T-cell (primary cell): ENCODE data around the gene METTL17. TPM values are rescaled to one million over a fixed set of nuclear protein-coding genes. Genes with fewer than 3 reads are reported as not detected.
"Not testable (repeated sequence)": the region's sequence is repeated elsewhere in the genome, so short reads cannot be mapped to it uniquely, and the experiment has no call there.

Experiments used
- ATAC-seq, 4 experiments: fragments of 200-7000 bp in 3 of 4; fragments of 150-1000 bp in 1 of 4; cut with Tn5 transposase; replicated peaks in 1 of 4; 1 replicate in 3 of 4; 2 replicates in 1 of 4; pipeline ENCODE4 v1.10.0; 2021; ENCODE audit warnings: moderate library complexity in 3 of 4, mild to moderate bottlenecking in 2 of 4, moderate number of reproducible peaks in 1 of 4
- CTCF ChIA-PET, 2 donors: fragments of 300-600 bp; sonication (Branson Sonifier 250); formaldehyde crosslinking; loops; one replicate each; lab custom pipeline; 2022; ENCODE audit warnings: antibody characterized with exemption in 2 of 2; lab: Charles Lee
- POLR2A ChIA-PET, 2 donors: fragments of 300-600 bp; sonication (Branson Sonifier 250); formaldehyde crosslinking; loops; one replicate each; lab custom pipeline; 2022; ENCODE audit warnings: antibody characterized with exemption in 2 of 2; lab: Charles Lee
- DNase-seq, 35 experiments: peaks; one replicate each; pipeline versions ENCODE4 v3.0.0 to v3.0.0-alpha.2; 2013 to 2023
- H3K27ac ChIP-seq: one replicate; pipeline ENCODE4 v1.5.1; 2013; ENCODE audit warnings: low read length
- H3K27me3 ChIP-seq, 2 experiments: replicated peaks in 1 of 2; 1 replicate in 1 of 2; 2 replicates in 1 of 2; pipeline versions ENCODE4 v1.6.1 to v1.7.0; 2013; ENCODE audit warnings: low read length in 1 of 2, mixed read lengths in 1 of 2; ENCODE audit not compliant: control insufficient read depth in 2 of 2, insufficient read depth in 2 of 2; ENCODE audit errors: extremely low read depth in 1 of 2
- H3K36me3 ChIP-seq, 2 donors: 1 replicate in 1 of 2; 2 replicates in 1 of 2; pipeline versions ENCODE4 v1.6.1 to v1.7.0; 2013; ENCODE audit warnings: low read length in 1 of 2; ENCODE audit not compliant: control insufficient read depth in 2 of 2, insufficient read depth in 1 of 2; ENCODE audit errors: extremely low read depth in 1 of 2
- H3K4me1 ChIP-seq, 2 experiments: 1 replicate in 1 of 2; 2 replicates in 1 of 2; pipeline versions ENCODE4 v1.6.1 to v1.7.0; 2013; ENCODE audit warnings: low read length in 2 of 2, mixed read lengths in 1 of 2; ENCODE audit not compliant: insufficient read depth in 2 of 2, control insufficient read depth in 1 of 2; ENCODE audit errors: extremely low read depth in 1 of 2
- H3K4me3 ChIP-seq, 2 donors: 1 replicate in 1 of 2; 2 replicates in 1 of 2; pipeline versions ENCODE4 v1.5.1 to v1.7.0; 2013; ENCODE audit warnings: mild to moderate bottlenecking in 2 of 2, low read length in 1 of 2, moderate library complexity in 1 of 2; ENCODE audit not compliant: control insufficient read depth in 1 of 2; ENCODE audit errors: extremely low read depth in 1 of 2
- H3K9me3 ChIP-seq: 2 replicates; pipeline ENCODE4 v1.7.0; 2013
- H3K27ac Mint-ChIP-seq, 2 donors: one replicate each; pipeline ENCODE4 v1.8.0; 2020 to 2021; ENCODE audit warnings: mild to moderate bottlenecking in 2 of 2, mixed read lengths in 2 of 2
- H3K27me3 Mint-ChIP-seq, 2 donors: one replicate each; pipeline ENCODE4 v1.8.0; 2021 to 2022; ENCODE audit warnings: mixed read lengths in 2 of 2
- H3K36me3 Mint-ChIP-seq: one replicate; pipeline ENCODE4 v1.8.0; 2021; ENCODE audit warnings: mixed read lengths
- H3K4me1 Mint-ChIP-seq, 3 donors: one replicate each; pipeline ENCODE4 v1.8.0; 2020 to 2022; ENCODE audit warnings: mixed read lengths in 3 of 3, mild to moderate bottlenecking in 1 of 3
- H3K4me3 Mint-ChIP-seq, 3 donors: one replicate each; pipeline ENCODE4 v1.8.0; 2020 to 2022; ENCODE audit warnings: mild to moderate bottlenecking in 3 of 3, mixed read lengths in 3 of 3, moderate library complexity in 3 of 3
- H3K9me3 Mint-ChIP-seq, 3 donors: one replicate each; pipeline ENCODE4 v1.8.0; 2020 to 2022; ENCODE audit warnings: mixed read lengths in 3 of 3
- WGBS: methylation state at CpG from one replicate; pipeline ENCODE4 v1.1.5; 2013; ENCODE audit warnings: missing lambda C conversion rate; ENCODE audit not compliant: insufficient coverage; 5-methylcytosine and 5-hydroxymethylcytosine counted together
- total RNA-seq, 35 experiments: library from RNA in 6 of 35; stranded (reverse) in 6 of 35; fragments of 120-200 nt in 1 of 35; gene quantifications; one replicate each; pipeline versions ENCODE4 v1.2.1 to v1.2.4 and lab custom pipeline; 2013 to 2026

METTL17 gene, protein sequence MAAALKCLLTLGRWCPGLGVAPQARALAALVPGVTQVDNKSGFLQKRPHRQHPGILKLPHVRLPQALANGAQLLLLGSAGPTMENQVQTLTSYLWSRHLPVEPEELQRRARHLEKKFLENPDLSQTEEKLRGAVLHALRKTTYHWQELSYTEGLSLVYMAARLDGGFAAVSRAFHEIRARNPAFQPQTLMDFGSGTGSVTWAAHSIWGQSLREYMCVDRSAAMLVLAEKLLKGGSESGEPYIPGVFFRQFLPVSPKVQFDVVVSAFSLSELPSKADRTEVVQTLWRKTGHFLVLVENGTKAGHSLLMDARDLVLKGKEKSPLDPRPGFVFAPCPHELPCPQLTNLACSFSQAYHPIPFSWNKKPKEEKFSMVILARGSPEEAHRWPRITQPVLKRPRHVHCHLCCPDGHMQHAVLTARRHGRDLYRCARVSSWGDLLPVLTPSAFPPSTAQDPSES
- total RNA-seq (100 to 1,000 TPM in 2 of 5 donors, 10 to 100 TPM in 3; 80.4 to 112 (median 99.0) TPM), total RNA-seq (lab: John Stamatoyannopoulos, UW) (38.3 to 110 (median 81.8) reads per million in 29 experiments)
- total RNA-seq (2013), result 82.4 TPM

DNA sequence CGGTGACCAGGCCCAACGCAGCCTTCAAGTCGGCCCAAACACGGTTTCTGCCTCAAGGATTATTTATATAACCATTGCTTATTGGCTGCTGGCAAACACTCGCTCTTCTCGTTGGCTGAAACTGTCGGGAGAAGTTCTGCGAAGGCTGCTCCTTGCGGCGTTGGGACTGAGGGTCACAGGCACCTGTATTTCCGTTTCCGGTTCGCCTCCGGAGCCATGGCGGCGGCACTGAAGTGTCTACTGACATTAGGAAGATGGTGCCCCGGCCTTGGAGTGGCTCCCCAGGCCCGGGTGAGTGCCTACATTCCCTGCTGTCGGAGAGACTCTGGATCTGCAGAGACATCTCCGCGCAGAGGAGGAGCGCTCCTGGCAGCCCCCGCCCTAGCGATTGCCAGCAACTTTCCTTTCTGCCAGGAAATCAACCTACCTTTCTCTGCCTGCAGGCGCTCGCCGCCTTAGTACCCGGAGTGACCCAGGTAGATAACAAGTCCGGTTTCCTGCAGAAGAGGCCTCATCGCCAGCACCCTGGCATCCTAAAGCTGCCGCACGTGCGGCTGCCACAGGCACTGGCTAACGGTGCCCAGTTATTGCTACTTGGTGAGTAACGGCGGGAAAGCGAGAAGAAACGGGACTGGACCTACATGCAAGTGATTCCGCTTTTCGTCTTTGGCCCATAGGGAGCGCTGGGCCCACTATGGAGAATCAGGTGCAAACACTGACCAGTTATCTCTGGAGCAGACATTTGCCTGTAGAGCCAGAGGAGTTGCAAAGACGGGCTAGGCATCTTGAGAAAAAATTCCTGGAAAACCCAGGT is at the start of gene METTL17:
Gene METTL17, plus strand, starts transcription at position 194 of the 814 bp plus-strand sequence. Its CDS starts 23 bp downstream, at position 217.
- Histone ChIP-seq H3K27ac (peak within 1 kb of the TSS; percentile 69), H3K27me3 (no peaks in the 10 kb centered on the region), H3K4me1 (peaks cover 10 to 25% of the 10 kb centered on the region in 2 experiments), H3K36me3 (peaks cover 0 to 33% of the 10 kb centered on the region in 2 donors), H3K4me3 (peak within 1 kb of the TSS; percentile 88 to 93), H3K9me3 (no peaks in the 10 kb centered on the region)
- ATAC-seq (peak; percentile 91 to 96 (median 94)), DNase-seq (peak; percentile 68 to 92 (median 78))
- Mint-ChIP-seq H3K4me3 (peak within 1 kb of the TSS; percentile 92 to 97 (median 95)), H3K9me3 (no peaks in the 10 kb centered on the region), H3K27me3 (peaks cover 0 to under 1% of the 10 kb centered on the region in 2 donors), H3K27ac (peak within 1 kb of the TSS; percentile 92 to 93), H3K36me3 (peaks cover 22% of the 10 kb centered on the region), H3K4me1 (peaks cover 29 to 31% (median 30%) of the 10 kb centered on the region in 3 donors)
- WGBS, result under 1% methylated on average over 39 of the region's 42 CpGs
- CTCF ChIA-PET, result interaction anchor here in 1 of 2 donors (1.4 kb wide), 1 partner anchor 18 kb away, joined by 8 read pairs; no protein-coding TSS in a partner anchor
- POLR2A ChIA-PET, result no interaction called here

DNA sequence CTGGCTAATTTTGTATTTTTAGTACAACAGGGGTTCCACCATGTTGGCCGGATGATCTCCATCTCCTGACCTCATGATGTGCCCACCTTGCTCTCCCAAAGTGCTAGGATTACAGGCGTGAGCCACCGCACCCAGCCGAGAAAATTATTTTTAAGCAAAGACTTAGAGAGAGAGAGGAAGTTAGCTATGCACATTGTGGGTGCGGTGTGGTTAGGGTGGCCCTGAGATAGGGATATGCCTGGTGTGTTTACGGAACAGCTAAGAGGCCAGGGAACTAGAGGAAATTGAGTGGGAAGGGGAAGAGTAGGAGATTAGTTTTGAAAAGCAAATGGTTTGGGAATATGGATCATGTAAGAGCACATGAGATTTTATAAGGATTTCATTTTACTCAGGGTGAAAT is 44.6 kb upstream of the METTL17 start:
- CTCF ChIA-PET, H3K4me3 Mint-ChIP-seq: not testable (repeated sequence)

DNA sequence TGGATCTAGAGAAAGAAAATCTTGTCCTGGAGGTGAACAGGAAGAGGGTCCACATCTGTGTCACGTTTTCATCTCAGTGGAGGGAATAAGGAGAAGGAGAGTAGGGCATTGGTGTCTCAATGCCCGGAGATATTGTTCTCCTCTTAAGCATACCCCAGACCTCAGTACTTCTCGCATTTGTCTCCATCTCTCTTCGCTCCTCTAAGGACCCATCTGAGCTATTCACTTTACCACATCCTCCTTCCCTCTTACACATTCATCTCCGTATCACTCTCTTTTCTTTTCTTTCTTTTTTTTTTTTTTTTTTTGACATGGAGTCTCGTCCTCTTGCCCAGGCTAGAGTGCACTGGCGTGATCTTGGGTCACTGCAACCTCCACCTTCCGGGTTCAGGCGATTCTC is 43.1 kb upstream of the METTL17 start:
- WGBS, result no CpG with 5 or more reads among the region's 9 CpGs
- DNase-seq, H3K36me3 Mint-ChIP-seq, CTCF ChIA-PET, H3K4me3 ChIP-seq, H3K9me3 ChIP-seq, H3K27ac ChIP-seq, ATAC-seq, H3K9me3 Mint-ChIP-seq, H3K4me1 ChIP-seq, H3K4me1 Mint-ChIP-seq, H3K4me3 Mint-ChIP-seq, H3K36me3 ChIP-seq, POLR2A ChIA-PET, H3K27me3 ChIP-seq, H3K27ac Mint-ChIP-seq: not testable (repeated sequence)
- H3K27me3 Mint-ChIP-seq, result peaks cover 19 to 23% of the 10 kb centered on the region in 2 donors

More for the DNA sequence above, 44.6 kb upstream of the METTL17 start:
- H3K9me3 Mint-ChIP-seq, H3K36me3 Mint-ChIP-seq, H3K4me3 ChIP-seq, POLR2A ChIA-PET, H3K27ac ChIP-seq, H3K4me1 Mint-ChIP-seq, H3K36me3 ChIP-seq, H3K27me3 ChIP-seq, ATAC-seq, H3K4me1 ChIP-seq, H3K9me3 ChIP-seq, H3K27ac Mint-ChIP-seq: not testable (repeated sequence)
- DNase-seq, result peak in 1 of 35 experiments; percentile 16
- peaks cover 23% of the 10 kb centered on the region in 2 donors for H3K27me3 Mint-ChIP-seq
- WGBS, result 19% methylated on average over 4 of the region's 6 CpGs

DNA sequence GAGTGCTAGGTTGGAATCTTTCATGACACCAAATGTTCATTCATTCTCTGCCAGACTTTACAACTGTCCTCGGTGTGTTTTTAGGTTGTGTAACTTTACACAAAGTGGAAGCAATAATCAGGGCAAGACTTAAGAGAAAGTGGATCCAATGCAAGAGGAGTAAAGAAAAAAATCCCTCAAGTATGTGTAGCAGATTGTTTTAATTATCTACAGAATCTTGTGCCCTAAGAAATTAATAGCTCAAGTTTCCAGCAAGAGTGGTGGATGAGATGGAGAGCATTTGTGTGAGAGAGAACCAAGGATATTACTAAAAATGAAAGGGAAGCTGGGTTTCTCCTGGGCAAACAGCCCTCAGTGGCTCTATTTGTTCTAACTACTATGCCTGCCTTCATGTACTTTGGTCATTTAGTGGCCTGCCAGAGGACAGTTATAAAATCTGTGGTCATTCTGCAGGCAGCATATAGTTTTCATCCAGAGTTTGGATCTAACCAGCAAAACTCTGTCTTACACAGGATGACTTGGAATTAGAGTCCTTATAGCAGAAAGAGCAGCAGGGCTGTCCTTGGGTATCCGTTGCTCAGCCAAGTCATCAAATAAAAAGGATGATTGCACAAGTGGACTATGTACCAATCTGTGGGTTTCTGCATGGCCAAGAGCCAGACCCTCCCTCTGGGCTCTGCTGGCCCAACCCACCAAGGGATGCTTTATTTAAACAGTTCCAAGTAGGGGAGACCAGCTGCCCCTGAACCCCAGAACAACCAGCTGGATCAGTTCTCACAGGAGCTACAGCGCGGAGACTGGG is 34.8 kb upstream of the METTL17 start, which contains the start of gene RNASE2:
Gene RNASE2, plus strand, starts transcription at position 752 of the 802 bp plus-strand sequence. CDS start 285 bp downstream, outside the sequence.
- Mint-ChIP-seq H3K4me1 (peaks cover 7 to 13% (median 12%) of the 10 kb centered on the region in 3 donors), H3K4me3 (peak within 1 kb of the TSS in 1 of 3 donors; percentile 21), H3K27me3 (peaks cover 14 to 24% of the 10 kb centered on the region in 2 donors), H3K27ac (peak within 1 kb of the TSS in 1 of 2 donors; percentile 56)
- H3K9me3 ChIP-seq, H3K4me3 ChIP-seq, CTCF ChIA-PET, H3K36me3 ChIP-seq, H3K9me3 Mint-ChIP-seq, H3K27ac ChIP-seq, H3K36me3 Mint-ChIP-seq, POLR2A ChIA-PET, H3K4me1 ChIP-seq, ATAC-seq, DNase-seq: not testable (repeated sequence)
- peaks cover 0 to 15% of the 10 kb centered on the region in 2 experiments for H3K27me3 ChIP-seq
- WGBS, result 100% methylated on average over 2 of the region's 4 CpGs

DNA sequence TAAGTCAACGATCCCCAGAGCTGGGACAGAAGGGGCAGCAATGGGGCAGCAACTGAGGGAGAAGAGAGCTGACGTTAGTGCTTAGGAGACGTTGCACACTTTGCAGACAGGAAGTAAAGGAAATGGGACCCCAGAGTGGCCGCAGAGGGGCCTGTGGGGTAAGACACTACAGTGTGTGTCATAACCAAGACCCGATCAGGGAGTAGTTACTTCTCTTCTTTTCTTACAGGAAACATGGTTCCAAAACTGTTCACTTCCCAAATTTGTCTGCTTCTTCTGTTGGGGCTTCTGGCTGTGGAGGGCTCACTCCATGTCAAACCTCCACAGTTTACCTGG is 34.3 kb upstream of the METTL17 start:
- peak overlapping the region in 1 of 2 donors; percentile 56 for H3K27ac Mint-ChIP-seq
- H3K4me3 ChIP-seq, result not testable (repeated sequence)

More for the DNA sequence above, 34.3 kb upstream of the METTL17 start:
- POLR2A ChIA-PET, H3K36me3 ChIP-seq, ATAC-seq, H3K27ac ChIP-seq, H3K9me3 Mint-ChIP-seq, CTCF ChIA-PET, H3K4me3 Mint-ChIP-seq, H3K9me3 ChIP-seq, H3K4me1 ChIP-seq, H3K36me3 Mint-ChIP-seq: not testable (repeated sequence)
- peaks cover 0 to 16% of the 10 kb centered on the region in 2 experiments for H3K27me3 ChIP-seq
- DNase-seq, result peak in 1 of 35 experiments; percentile 2
- peaks cover 13 to 22% of the 10 kb centered on the region in 2 donors for H3K27me3 Mint-ChIP-seq
- peaks cover 10 to 16% (median 13%) of the 10 kb centered on the region in 3 donors for H3K4me1 Mint-ChIP-seq
- WGBS, result no CpG with 5 or more reads among the region's 5 CpGs
